Bronchial epithelial cell (primary cell): ENCODE measurements around the gene CADM2. TPM values are rescaled to one million over a fixed set of nuclear protein-coding genes. Genes with fewer than 3 reads are reported as not detected.
"Not testable (repeated sequence)": the region's sequence is repeated elsewhere in the genome, so short reads cannot be mapped to it uniquely, and the experiment has no call there.

ENCODE experiments used
- DNase-seq: peaks from one replicate; pipeline ENCODE4 v3.0.0-alpha.2; 2010; ENCODE audit warnings: low read depth
- FAIRE-seq: peaks from 2 replicates; lab custom pipeline; 2011; peaks lifted over from hg19 to GRCh38; lab: Jason Lieb, UNC
- H3K27me3 ChIP-seq: 2 replicates; pipeline ENCODE4 v1.5.1; 2011; ENCODE audit warnings: low read length; ENCODE audit not compliant: control insufficient read depth, insufficient read depth
- H3K36me3 ChIP-seq: 2 replicates; pipeline ENCODE4 v1.5.1; 2011; ENCODE audit warnings: low read length; ENCODE audit not compliant: control insufficient read depth, insufficient read depth
- H3K4me3 ChIP-seq: 2 replicates; pipeline ENCODE4 v1.5.1; 2011; ENCODE audit warnings: mild to moderate bottlenecking, low read depth, low read length, control low read depth
- total RNA-seq: library from RNA; depleted of rRNA; stranded (reverse); fragments of >200 nt; gene quantifications from 2 replicates; pipeline ENCODE4 v1.2.1, GENCODE V29; 2014
- TF ChIP-seq, protein P1 (sequence below): IDR thresholded peaks from 2 replicates; pipeline ENCODE4 v1.5.1; 2011; ENCODE audit warnings: mild to moderate bottlenecking, moderate library complexity, low read length, control low read depth, inconsistent platforms; ENCODE audit not compliant: insufficient read depth, severe bottlenecking

The CADM2 gene
- total RNA-seq, 1 donor from 2014 or later = under 0.01 TPM

- no peak for FAIRE-seq
- no peaks in the 10 kb centered on the region for H3K36me3 ChIP-seq
- no peak for DNase-seq
- no peak overlapping the region for H3K4me3 ChIP-seq
- H3K27me3 ChIP-seq = no peaks in the 10 kb centered on the region
- TF ChIP-seq, protein P1, sequence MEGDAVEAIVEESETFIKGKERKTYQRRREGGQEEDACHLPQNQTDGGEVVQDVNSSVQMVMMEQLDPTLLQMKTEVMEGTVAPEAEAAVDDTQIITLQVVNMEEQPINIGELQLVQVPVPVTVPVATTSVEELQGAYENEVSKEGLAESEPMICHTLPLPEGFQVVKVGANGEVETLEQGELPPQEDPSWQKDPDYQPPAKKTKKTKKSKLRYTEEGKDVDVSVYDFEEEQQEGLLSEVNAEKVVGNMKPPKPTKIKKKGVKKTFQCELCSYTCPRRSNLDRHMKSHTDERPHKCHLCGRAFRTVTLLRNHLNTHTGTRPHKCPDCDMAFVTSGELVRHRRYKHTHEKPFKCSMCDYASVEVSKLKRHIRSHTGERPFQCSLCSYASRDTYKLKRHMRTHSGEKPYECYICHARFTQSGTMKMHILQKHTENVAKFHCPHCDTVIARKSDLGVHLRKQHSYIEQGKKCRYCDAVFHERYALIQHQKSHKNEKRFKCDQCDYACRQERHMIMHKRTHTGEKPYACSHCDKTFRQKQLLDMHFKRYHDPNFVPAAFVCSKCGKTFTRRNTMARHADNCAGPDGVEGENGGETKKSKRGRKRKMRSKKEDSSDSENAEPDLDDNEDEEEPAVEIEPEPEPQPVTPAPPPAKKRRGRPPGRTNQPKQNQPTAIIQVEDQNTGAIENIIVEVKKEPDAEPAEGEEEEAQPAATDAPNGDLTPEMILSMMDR = no peak
Observed at GRCh38 chr3:85706130-85706529, 747.3 kb downstream of the CADM2 start.

- not testable (repeated sequence) for FAIRE-seq, H3K36me3 ChIP-seq, DNase-seq, H3K27me3 ChIP-seq, H3K4me3 ChIP-seq
Observed at GRCh38 chr3:85708325-85708724, 749.5 kb downstream of the CADM2 start.

GRCh38 chr3:85709346-85709892, 750.6 kb downstream of the CADM2 start:
- FAIRE-seq = no peak

DNA sequence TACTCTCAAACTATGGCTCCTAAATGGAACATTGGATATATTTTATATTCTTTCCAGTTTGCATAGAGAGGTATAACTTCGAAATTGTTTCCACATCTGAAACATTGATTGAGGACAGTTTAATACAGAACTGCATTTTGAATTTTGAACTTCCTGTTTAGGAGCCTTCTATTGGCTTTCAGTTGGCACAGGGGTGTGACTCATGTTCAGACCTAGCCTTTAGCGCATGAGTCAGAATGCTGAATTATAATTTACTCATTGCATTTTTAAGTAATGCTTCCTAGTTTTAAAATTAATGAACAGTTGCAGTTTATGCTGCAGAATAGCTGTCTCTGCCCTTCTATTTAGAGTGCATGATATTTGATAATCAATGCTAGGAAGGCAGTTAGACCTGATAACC, 751.7 kb downstream of the CADM2 start:
- no peak for FAIRE-seq

More at GRCh38 chr3:85709346-85709892, 750.6 kb downstream of the CADM2 start:
- H3K36me3 ChIP-seq = no peaks in the 10 kb centered on the region
- TF ChIP-seq, protein P1 = no peak
- DNase-seq = no peak
- no peak overlapping the region for H3K4me3 ChIP-seq
- H3K27me3 ChIP-seq = no peaks in the 10 kb centered on the region

GRCh38 chr3:85721409-85722145, 762.8 kb downstream of the CADM2 start:
- peak; percentile 88 for DNase-seq
- H3K4me3 ChIP-seq = no peak overlapping the region
- H3K36me3 ChIP-seq = no peaks in the 10 kb centered on the region
- TF ChIP-seq, protein P1 = no peak
- H3K27me3 ChIP-seq = no peaks in the 10 kb centered on the region
- FAIRE-seq = no peak

More for the DNA sequence above, 751.7 kb downstream of the CADM2 start:
- Histone ChIP-seq H3K4me3 (no peak overlapping the region), H3K27me3 (no peaks in the 10 kb centered on the region), H3K36me3 (no peaks in the 10 kb centered on the region)
- TF ChIP-seq, protein P1 = no peak
- peak; percentile 87 for DNase-seq

DNA sequence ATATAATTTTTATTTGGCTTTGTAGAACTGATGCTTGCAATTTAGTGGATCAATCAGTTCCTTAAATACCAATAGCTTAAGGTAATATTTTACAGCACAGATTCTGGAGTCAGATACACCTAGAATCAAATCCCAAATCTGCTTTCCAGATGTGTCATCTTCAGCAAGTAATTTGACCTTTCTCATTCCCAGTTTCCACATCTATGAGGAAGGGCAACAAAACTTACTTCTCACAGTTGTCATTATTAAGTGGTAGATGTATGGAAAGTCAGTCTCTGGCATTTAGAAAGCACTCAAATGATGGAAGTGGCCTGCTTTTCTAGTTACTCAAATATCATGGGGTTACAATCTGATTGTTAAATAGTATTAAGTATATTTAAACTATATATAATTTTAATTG, 767.0 kb downstream of the CADM2 start:
- no peak for FAIRE-seq
- no peaks in the 10 kb centered on the region for H3K27me3 ChIP-seq
- TF ChIP-seq, protein P1 = no peak
- no peaks in the 10 kb centered on the region for H3K36me3 ChIP-seq
- no peak for DNase-seq
- H3K4me3 ChIP-seq = no peak overlapping the region
